Measurements from ENCODE around the gene GPBP1.

DNA sequence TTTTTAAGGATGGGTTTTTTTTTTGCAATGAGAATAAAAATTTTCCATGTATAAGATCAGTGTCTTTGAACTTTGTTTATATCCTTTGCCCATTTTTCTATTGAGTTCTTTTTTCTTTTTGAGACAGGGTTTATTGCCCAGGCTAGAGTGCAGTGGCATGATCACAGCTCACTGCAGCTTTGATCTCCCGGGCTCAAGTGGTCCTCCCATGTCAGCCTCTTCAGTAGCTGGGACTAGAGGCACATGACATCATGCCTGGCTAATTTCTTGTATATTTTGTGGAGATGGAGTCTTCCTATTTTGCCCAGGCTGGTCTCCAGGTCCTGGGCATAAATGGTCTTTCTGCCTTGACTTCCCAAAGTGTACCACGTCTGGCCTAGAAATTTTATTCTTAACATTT, 21.2 kb downstream of the GPBP1 start:
- TF ChIP-seq POLR2AphosphoS5 (IDR thresholded peaks at IDR 0.05; ENCODE audit: low read depth, low read length) (no peak), PAX5 (IDR thresholded peaks at IDR 0.05; ENCODE audit: insufficient read depth, low read length, severe bottlenecking) (no peak), POLR2A (IDR thresholded peaks at IDR 0.05; ENCODE audit: low read depth, low read length) (no peak)

All from GM12891 (cell line).